Smooth muscle cell (in vitro differentiated cells): ENCODE results near the gene SLC7A6. TPM values are rescaled to one million over a fixed set of nuclear protein-coding genes. Genes with fewer than 3 reads are reported as not detected.

Source experiments
- DNase-seq: peaks from one replicate; lab custom pipeline; 2025; ENCODE audit not compliant: unreplicated experiment; lab: John Stamatoyannopoulos, UW
- H2AFZ ChIP-seq: fragments of 200-600 bp; sonication (generic); 2 replicates; pipeline ENCODE4 v1.6.0; 2016; ENCODE audit warnings: antibody characterized with exemption, low read depth, mild to moderate bottlenecking
- H3F3A ChIP-seq: fragments of 200-600 bp; sonication (generic); 2 replicates; pipeline ENCODE4 v1.6.0; 2017; ENCODE audit warnings: antibody characterized with exemption, low read depth
- H3K27ac ChIP-seq: fragments of 200-600 bp; sonication (generic); 2 replicates; pipeline ENCODE4 v1.5.1; 2016; ENCODE audit warnings: low read depth, mild to moderate bottlenecking
- H3K27me3 ChIP-seq: fragments of 200-600 bp; sonication (generic); 2 replicates; pipeline ENCODE4 v1.6.1; 2016; ENCODE audit warnings: low read depth, mild to moderate bottlenecking
- H3K36me3 ChIP-seq: fragments of 200-600 bp; sonication (generic); 2 replicates; pipeline ENCODE4 v1.5.1; 2016; ENCODE audit warnings: low read depth
- H3K4me1 ChIP-seq: fragments of 200-600 bp; sonication (generic); 2 replicates; pipeline ENCODE4 v1.5.1; 2016; ENCODE audit warnings: low read depth
- H3K4me2 ChIP-seq: fragments of 200-600 bp; sonication (generic); 2 replicates; pipeline ENCODE4 v1.6.0; 2016; ENCODE audit warnings: mild to moderate bottlenecking
- H3K4me3 ChIP-seq: fragments of 200-600 bp; sonication (generic); 2 replicates; pipeline ENCODE4 v1.5.1; 2016; ENCODE audit warnings: mild to moderate bottlenecking
- H3K79me2 ChIP-seq: fragments of 200-600 bp; sonication (generic); 2 replicates; pipeline ENCODE4 v1.6.0; 2016; ENCODE audit warnings: low read depth, mild to moderate bottlenecking
- H3K9ac ChIP-seq: fragments of 200-600 bp; sonication (generic); 2 replicates; pipeline ENCODE4 v1.6.0; 2016; ENCODE audit warnings: low read depth
- H3K9me3 ChIP-seq: fragments of 200-600 bp; sonication (generic); replicated peaks from 2 replicates; pipeline ENCODE4 v1.5.1; 2016; ENCODE audit warnings: low read depth
- H4K20me1 ChIP-seq: fragments of 200-600 bp; sonication (generic); 2 replicates; pipeline ENCODE4 v1.6.0; 2016; ENCODE audit warnings: low read depth
- WGBS: methylation state at CpG from one replicate; pipeline ENCODE4 v1.1.7; 2016; ENCODE audit warnings: low lambda C conversion rate; 5-methylcytosine and 5-hydroxymethylcytosine counted together
- polyA plus RNA-seq: library from polyadenylated mRNA; unstranded; fragments of >200 nt; fragmentation: Nextera tagmentation; extraction: Ambion mirVana; gene quantifications from 2 replicates; pipeline ENCODE4 v1.2.1, GENCODE V29; 2016
- total RNA-seq: library from RNA; depleted of rRNA; stranded (reverse); fragments of >200 nt; gene quantifications from 2 replicates; pipeline ENCODE4 v1.2.3, GENCODE V29; 2014
- TF ChIP-seq, protein P1 (sequence below): fragments of 200-600 bp; sonication (generic); IDR thresholded peaks from 2 replicates; pipeline ENCODE4 v1.5.1; 2017; ENCODE audit warnings: borderline replicate concordance, mild to moderate bottlenecking, antibody characterized with exemption; ENCODE audit not compliant: insufficient read depth, poor library complexity, severe bottlenecking

SLC7A6 gene
- total and polyA plus RNA-seq, 2 experiments from 2014 or later = 11.4 to 16.5 TPM

DNA sequence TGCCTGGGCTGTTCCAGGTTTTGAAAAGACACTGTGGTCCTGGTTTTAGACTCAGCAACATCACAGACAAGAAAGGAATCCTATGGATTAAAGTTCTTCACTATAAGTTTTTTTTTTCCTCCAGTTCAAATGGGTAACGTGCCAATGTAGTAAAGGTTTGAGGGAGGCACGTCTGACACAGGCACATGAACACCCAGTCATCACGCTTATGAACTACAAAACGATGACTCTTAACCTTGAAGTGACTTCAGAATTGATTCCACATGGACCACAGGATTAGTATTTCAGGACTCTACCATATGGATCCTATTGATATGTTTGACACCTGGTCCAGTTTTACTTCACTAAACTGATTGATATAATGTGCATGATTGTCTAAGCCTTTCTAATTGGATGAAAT is 48.8 kb downstream of the SLC7A6 start:
- H3K9me3 ChIP-seq = no peaks in the 10 kb centered on the region
- no peaks in the 10 kb centered on the region for H3F3A ChIP-seq
- peaks cover 58% of the 10 kb centered on the region for H3K79me2 ChIP-seq
- no peak overlapping the region for H3K4me2 ChIP-seq
- 97% methylated on average over 4 of the region's 4 CpGs for WGBS
- H3K4me1 ChIP-seq = peaks cover 14% of the 10 kb centered on the region
- TF ChIP-seq, protein P1, sequence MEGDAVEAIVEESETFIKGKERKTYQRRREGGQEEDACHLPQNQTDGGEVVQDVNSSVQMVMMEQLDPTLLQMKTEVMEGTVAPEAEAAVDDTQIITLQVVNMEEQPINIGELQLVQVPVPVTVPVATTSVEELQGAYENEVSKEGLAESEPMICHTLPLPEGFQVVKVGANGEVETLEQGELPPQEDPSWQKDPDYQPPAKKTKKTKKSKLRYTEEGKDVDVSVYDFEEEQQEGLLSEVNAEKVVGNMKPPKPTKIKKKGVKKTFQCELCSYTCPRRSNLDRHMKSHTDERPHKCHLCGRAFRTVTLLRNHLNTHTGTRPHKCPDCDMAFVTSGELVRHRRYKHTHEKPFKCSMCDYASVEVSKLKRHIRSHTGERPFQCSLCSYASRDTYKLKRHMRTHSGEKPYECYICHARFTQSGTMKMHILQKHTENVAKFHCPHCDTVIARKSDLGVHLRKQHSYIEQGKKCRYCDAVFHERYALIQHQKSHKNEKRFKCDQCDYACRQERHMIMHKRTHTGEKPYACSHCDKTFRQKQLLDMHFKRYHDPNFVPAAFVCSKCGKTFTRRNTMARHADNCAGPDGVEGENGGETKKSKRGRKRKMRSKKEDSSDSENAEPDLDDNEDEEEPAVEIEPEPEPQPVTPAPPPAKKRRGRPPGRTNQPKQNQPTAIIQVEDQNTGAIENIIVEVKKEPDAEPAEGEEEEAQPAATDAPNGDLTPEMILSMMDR = no peak
- H3K9ac ChIP-seq = no peak overlapping the region
- no peaks in the 10 kb centered on the region for H4K20me1 ChIP-seq
- H3K27ac ChIP-seq = no peak overlapping the region
- no peak overlapping the region for H3K4me3 ChIP-seq
- no peaks in the 10 kb centered on the region for H3K36me3 ChIP-seq
- DNase-seq = no peak
- H3K27me3 ChIP-seq = no peaks in the 10 kb centered on the region
- no peak overlapping the region for H2AFZ ChIP-seq

DNA sequence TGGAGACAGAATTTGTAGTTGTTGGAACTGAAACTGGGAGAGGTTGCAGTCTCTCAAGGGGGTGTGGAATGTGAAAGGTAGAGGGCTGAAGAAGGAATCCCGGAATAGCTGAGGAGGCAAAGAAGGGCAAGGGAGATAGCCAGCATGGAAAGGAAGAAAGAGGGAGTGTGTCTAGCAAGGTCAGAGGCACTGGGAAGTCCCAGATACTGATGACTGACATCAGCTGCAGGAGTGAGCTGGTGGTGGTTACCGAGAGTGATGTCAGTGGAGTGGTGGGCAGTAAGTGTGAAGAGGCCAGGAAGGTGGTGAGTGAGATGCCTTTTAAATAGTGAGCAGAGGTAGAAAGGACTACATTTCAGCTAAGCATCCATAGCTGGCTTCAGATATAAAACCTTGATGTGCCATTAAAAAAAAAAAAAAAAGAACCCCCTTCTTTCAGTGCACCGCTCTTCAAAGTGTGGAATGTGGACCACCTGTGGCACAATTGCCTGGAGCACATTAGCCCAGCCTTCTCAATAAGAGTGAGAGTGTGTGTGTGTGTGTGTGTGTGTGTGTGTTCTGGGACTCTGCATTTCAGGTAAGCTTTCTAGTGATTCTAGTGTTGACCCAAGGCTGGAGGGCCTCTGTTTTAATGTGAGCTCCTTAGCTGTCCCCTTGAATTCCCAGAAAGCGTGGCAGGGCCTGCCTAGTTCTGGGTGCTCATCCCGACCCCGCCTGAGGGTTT is 55.0 kb downstream of the SLC7A6 start:
- 95% methylated on average over 6 of the region's 6 CpGs for WGBS
- Histone ChIP-seq H3K36me3 (no peaks in the 10 kb centered on the region), H3K79me2 (peaks cover 4% of the 10 kb centered on the region)

DNA sequence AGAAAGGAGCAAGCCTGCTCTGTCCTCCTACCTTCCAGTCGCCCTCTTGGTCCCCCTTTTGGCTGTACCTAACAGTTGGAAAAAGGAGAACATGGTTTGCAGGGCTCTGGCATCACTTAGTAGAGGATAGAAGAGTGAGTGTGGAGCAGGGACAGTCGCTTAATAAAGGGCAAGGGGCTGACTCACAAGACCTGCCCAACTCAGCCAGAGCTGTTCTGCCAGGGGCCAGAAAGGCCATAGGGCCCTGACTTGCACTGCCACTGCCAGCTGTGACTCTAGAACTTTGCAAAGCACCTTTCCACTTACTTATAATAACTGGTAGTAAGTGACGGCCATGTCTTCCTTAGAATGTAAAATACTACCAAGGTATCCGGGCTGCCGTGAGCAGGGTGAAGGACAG is 60.0 kb downstream of the SLC7A6 start:
- 96% methylated on average over 5 of the region's 5 CpGs for WGBS
- Histone ChIP-seq H3K9ac (no peak overlapping the region), H3K4me3 (no peak overlapping the region), H3F3A (no peaks in the 10 kb centered on the region), H2AFZ (no peak overlapping the region), H3K27me3 (no peaks in the 10 kb centered on the region), H3K9me3 (no peaks in the 10 kb centered on the region), H3K27ac (no peak overlapping the region), H3K79me2 (no peaks in the 10 kb centered on the region), H3K4me1 (no peaks in the 10 kb centered on the region), H3K36me3 (no peaks in the 10 kb centered on the region), H3K4me2 (no peak overlapping the region), H4K20me1 (no peaks in the 10 kb centered on the region)
- TF ChIP-seq, protein P1 = no peak
- DNase-seq = no peak

More for the DNA sequence above, 55.0 kb downstream of the SLC7A6 start:
- H3K27ac ChIP-seq = no peak overlapping the region
- no peaks in the 10 kb centered on the region for H3K27me3 ChIP-seq
- no peak overlapping the region for H3K4me2 ChIP-seq
- H4K20me1 ChIP-seq = no peaks in the 10 kb centered on the region
- H3K9ac ChIP-seq = no peak overlapping the region
- no peaks in the 10 kb centered on the region for H3F3A ChIP-seq
- no peaks in the 10 kb centered on the region for H3K4me1 ChIP-seq
- TF ChIP-seq, protein P1 = no peak
- no peak overlapping the region for H2AFZ ChIP-seq
- DNase-seq = no peak
- H3K9me3 ChIP-seq = no peaks in the 10 kb centered on the region
- H3K4me3 ChIP-seq = no peak overlapping the region
